T47D (cell line): ENCODE data around the gene TNFRSF4.

Experiments
- DNase-seq, 2 experiments: peaks; one replicate each; pipeline versions ENCODE4 v3.0.0 to v3.0.0-alpha.2; 2011 to 2012; ENCODE audit warnings: low read depth in 1 of 2, low spot score in 1 of 2
- JUND ChIP-seq: IDR thresholded peaks from 2 replicates; pipeline ENCODE4 v1.6.1; 2012; ENCODE audit warnings: low read depth
- in situ Hi-C: cut with HindIII; loops from 2 replicates; pipeline ENCODE4 v1.10.0; 2016; ENCODE audit warnings: low sequenced_read_pairs, low pct_unique_long_range_greater_than_20kb

TNFRSF4 gene

GRCh38 chr1:1216770-1217620 is 3.0 kb upstream of the TNFRSF4 start:
- in situ Hi-C loops: no loop called here
- DNase-seq: no peak
- no peak for TF ChIP-seq JUND

- no peak for TF ChIP-seq JUND
- in situ Hi-C loops: no loop called here
- DNase-seq: no peak
Measured at GRCh38 chr1:1215881-1216605, 2.1 kb upstream of the TNFRSF4 start.

GRCh38 chr1:1215080-1215676 is 1.2 kb upstream of the TNFRSF4 start:
- in situ Hi-C loops: no loop called here
- no peak for TF ChIP-seq JUND
- DNase-seq: no peak

- in situ Hi-C loops: no loop called here
- no peak for DNase-seq
- no peak for TF ChIP-seq JUND
Measured at GRCh38 chr1:1212780-1213344, 1.1 kb downstream of the TNFRSF4 start.

- TF ChIP-seq JUND: no peak
- no peak for DNase-seq
- in situ Hi-C loops: no loop called here
Measured at GRCh38 chr1:1211541-1212441, 2.2 kb downstream of the TNFRSF4 start.

- in situ Hi-C loops: no loop called here
- no peak for TF ChIP-seq JUND
- DNase-seq: no peak
Measured at GRCh38 chr1:1210726-1211540, 3.0 kb downstream of the TNFRSF4 start.

- in situ Hi-C loops: no loop called here
- DNase-seq: no peak
- no peak for TF ChIP-seq JUND
Measured at GRCh38 chr1:1208713-1209433, 5.1 kb downstream of the TNFRSF4 start.

GRCh38 chr1:1207571-1207892 is 6.4 kb downstream of the TNFRSF4 start:
- no peak for DNase-seq
- TF ChIP-seq JUND: no peak
- in situ Hi-C loops: no loop called here

- TF ChIP-seq JUND: no peak
- in situ Hi-C loops: no loop called here
- DNase-seq: no peak
Measured at GRCh38 chr1:1206966-1207531, 6.9 kb downstream of the TNFRSF4 start.

GRCh38 chr1:1206376-1206965 is 7.5 kb downstream of the TNFRSF4 start, which contains the start of gene TNFRSF18:
Gene TNFRSF18, minus strand, starts transcription at chr1:1206592. Its CDS starts 21 bp downstream, at chr1:1206571.
- DNase-seq: peak; percentile 67 to 68
- in situ Hi-C loops: no loop called here
- TF ChIP-seq JUND: no peak
